Right atrium auricular region (tissue), 2 donors: ENCODE measurements around the gene FBXO24. TPM values are rescaled to one million over a fixed set of nuclear protein-coding genes. Genes with fewer than 3 reads are reported as not detected.

Source experiments
- DNase-seq: peaks from one replicate; pipeline ENCODE4 v3.0.0-alpha.2; 2019; ENCODE audit warnings: low spot score
- H3K27ac ChIP-seq, 2 donors: fragments of 200-600 bp; sonication (generic); 1 replicate in 1 of 2; 2 replicates in 1 of 2; pipeline ENCODE4 v1.5.1; 2016 to 2019
- H3K27me3 ChIP-seq, 2 donors: fragments of 200-600 bp; sonication (generic); one replicate each; pipeline versions ENCODE4 v1.5.1 to v1.6.0; 2017 to 2019
- H3K36me3 ChIP-seq: fragments of 200-600 bp; sonication (generic); one replicate; pipeline ENCODE4 v1.5.1; 2016
- H3K4me1 ChIP-seq, 2 donors: fragments of 200-600 bp; sonication (generic); one replicate each; pipeline versions ENCODE4 v1.5.1 to v1.6.0; 2017 to 2019
- H3K4me3 ChIP-seq, 2 donors: fragments of 200-600 bp; sonication (generic); 1 replicate in 1 of 2; 2 replicates in 1 of 2; pipeline ENCODE4 v1.5.1; 2017 to 2019; ENCODE audit warnings: mild to moderate bottlenecking in 1 of 2, moderate library complexity in 1 of 2
- H3K9me3 ChIP-seq, 2 donors: fragments of 200-600 bp; sonication (generic); one replicate each; pipeline ENCODE4 v1.5.1; 2019
- CTCF ChIP-seq, 2 donors: fragments of 200-600 bp; sonication (generic); IDR thresholded peaks; one replicate each; pipeline ENCODE4 v1.5.1; 2019; ENCODE audit warnings: antibody characterized with exemption in 2 of 2
- total RNA-seq, 2 donors: library from RNA; depleted of rRNA; stranded (reverse); fragments of >200 nt; gene quantifications; one replicate each; pipeline ENCODE4 v1.1.0, GENCODE V29; 2016

FBXO24 gene
- total RNA-seq, 2 donors from 2014 or later = 0.20 TPM; not detected in 1

DNA sequence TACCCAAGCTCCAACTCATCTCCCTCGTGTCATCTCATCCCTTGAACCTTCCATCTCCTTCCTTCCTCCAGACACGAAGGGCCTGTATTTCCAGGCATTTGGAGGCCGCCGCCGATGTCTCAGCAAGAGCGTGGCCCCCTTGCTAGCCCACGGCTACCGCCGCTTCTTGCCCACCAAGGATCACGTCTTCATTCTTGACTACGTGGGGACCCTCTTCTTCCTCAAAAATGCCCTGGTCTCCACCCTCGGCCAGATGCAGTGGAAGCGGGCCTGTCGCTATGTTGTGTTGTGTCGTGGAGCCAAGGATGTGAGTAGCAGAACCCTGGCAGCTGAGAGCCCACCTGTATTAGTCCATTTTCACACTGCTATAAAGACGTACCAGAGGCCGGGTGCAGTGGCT is 5.5 kb downstream of the FBXO24 start:
- no peaks in the 10 kb centered on the region for H3K36me3 ChIP-seq
- no peak for TF ChIP-seq CTCF (IDR thresholded peaks at IDR 0.05)
- H3K4me1 ChIP-seq = peaks cover 0 to 17% of the 10 kb centered on the region in 2 donors
- no peaks in the 10 kb centered on the region for H3K27me3 ChIP-seq
- no peak for DNase-seq
- H3K9me3 ChIP-seq = no peaks in the 10 kb centered on the region
- H3K4me3 ChIP-seq = no peak overlapping the region
- H3K27ac ChIP-seq = no peak overlapping the region

DNA sequence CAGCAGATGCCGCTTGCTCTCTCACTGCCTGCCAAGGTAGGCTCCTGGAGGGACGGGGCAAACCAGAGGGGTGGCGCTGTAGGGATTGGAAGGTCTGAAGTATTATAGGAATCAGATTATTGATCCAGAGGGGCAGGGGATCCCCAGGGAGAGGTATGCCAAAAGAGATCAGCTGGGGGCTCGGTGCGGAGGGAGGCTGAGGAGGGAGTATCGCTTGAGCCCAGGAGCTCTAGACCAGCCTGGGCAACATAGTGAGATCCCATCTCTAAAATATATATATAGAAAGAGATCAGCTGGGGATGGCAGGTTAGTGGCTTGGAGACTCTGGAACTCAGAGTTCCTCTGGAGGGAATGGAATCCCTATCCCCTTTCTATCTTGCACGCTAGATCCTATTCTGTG is 9.1 kb downstream of the FBXO24 start:
- Histone ChIP-seq H3K4me1 (peaks cover 0 to 6% of the 10 kb centered on the region in 2 donors), H3K27me3 (no peaks in the 10 kb centered on the region), H3K36me3 (no peaks in the 10 kb centered on the region), H3K9me3 (no peaks in the 10 kb centered on the region), H3K27ac (no peak overlapping the region), H3K4me3 (no peak overlapping the region)
- no peak for TF ChIP-seq CTCF (IDR thresholded peaks at IDR 0.05)
- no peak for DNase-seq

GRCh38 chr7:100598425-100598824 is 12.3 kb downstream of the FBXO24 start:
- no peak for TF ChIP-seq CTCF (IDR thresholded peaks at IDR 0.05)
- Histone ChIP-seq H3K9me3 (no peaks in the 10 kb centered on the region), H3K27me3 (no peaks in the 10 kb centered on the region), H3K36me3 (no peaks in the 10 kb centered on the region), H3K27ac (no peak overlapping the region), H3K4me1 (peaks cover 0 to 13% of the 10 kb centered on the region in 2 donors), H3K4me3 (no peak overlapping the region)
- no peak for DNase-seq

DNA sequence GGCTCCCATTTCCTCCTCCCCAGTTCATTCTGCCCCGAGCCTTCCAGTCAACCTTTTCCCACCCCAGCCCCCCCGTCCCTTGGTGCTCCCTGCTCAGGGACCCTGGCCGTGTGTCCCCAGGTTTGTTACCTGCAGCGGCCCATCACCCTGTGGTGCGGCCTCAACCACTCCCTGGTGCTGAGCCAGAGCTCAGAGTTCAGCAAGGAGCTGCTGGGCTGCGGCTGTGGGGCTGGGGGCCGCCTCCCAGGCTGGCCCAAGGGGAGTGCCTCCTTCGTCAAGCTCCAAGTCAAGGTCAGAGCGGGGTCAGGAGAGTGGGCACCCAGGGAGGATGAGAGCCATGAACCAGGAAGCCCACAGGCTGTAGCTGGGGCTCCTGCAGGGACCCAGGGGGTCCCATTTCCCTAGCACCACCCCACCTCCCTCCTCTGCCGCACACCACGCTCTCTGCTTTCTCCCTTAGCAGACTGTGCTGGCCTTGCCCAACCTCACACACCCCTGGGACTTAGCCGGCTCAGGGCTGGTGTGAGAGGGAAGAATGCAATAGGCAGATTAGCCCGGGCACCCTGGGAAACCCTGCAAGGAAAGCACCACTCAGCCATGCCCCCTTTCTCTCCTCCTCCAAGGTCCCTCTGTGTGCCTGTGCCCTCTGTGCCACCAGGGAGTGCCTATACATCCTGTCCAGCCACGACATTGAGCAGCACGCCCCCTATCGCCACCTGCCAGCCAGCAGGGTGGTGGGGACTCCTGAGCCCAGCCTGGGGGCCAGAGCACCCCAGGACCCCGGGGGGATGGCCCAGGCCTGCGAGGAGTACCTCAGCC is 14.0 kb downstream of the FBXO24 start:
- Histone ChIP-seq H3K9me3 (no peaks in the 10 kb centered on the region), H3K27ac (no peak overlapping the region), H3K27me3 (no peaks in the 10 kb centered on the region), H3K36me3 (no peaks in the 10 kb centered on the region), H3K4me3 (no peak overlapping the region), H3K4me1 (peaks cover 0 to 30% of the 10 kb centered on the region in 2 donors)
- no peak for DNase-seq
- no peak for TF ChIP-seq CTCF (IDR thresholded peaks at IDR 0.05)

DNA sequence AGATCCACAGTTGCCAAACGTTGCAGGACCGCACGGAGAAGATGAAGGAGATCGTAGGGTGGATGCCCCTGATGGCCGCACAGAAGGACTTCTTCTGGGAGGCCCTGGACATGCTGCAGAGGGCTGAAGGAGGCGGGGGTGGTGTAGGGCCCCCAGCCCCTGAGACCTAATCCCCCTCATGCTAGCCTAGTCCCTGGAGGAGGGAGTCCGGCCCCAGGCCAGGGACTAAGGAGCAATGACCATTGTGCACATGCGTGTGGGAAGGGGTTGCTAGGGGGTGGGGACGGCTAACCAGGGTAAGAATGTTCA is 14.6 kb downstream of the FBXO24 start:
- H3K27me3 ChIP-seq = no peaks in the 10 kb centered on the region
- H3K36me3 ChIP-seq = no peaks in the 10 kb centered on the region
- no peaks in the 10 kb centered on the region for H3K9me3 ChIP-seq
- peaks cover 0 to 34% of the 10 kb centered on the region in 2 donors for H3K4me1 ChIP-seq
- no peak overlapping the region for H3K27ac ChIP-seq
- TF ChIP-seq CTCF (IDR thresholded peaks at IDR 0.05) = no peak
- no peak overlapping the region for H3K4me3 ChIP-seq
- DNase-seq = no peak
